HG03280 (cell line): ENCODE data around the gene CCT2.
"Not testable (repeated sequence)": the region's sequence is repeated elsewhere in the genome, so short reads cannot be mapped to it uniquely, and the experiment has no call there.

Source experiments
- ATAC-seq: cut with Tn5 transposase; IDR thresholded peaks from one replicate; pipeline ENCODE4 v1.9.1; 2021; ENCODE audit warnings: mild to moderate bottlenecking, moderate library complexity; ENCODE audit not compliant: unreplicated experiment

The CCT2 gene

GRCh38 chr12:69583203-69583602 lies 2.1 kb upstream of the CCT2 start:
- ATAC-seq: no peak

- no peak for ATAC-seq
Measured at GRCh38 chr12:69588527-69588926, 3.3 kb downstream of the CCT2 start.

GRCh38 chr12:69589082-69589481 lies 3.8 kb downstream of the CCT2 start:
- ATAC-seq: no peak

GRCh38 chr12:69595689-69596088 lies 10.4 kb downstream of the CCT2 start:
- ATAC-seq: no peak

GRCh38 chr12:69598174-69598753 lies 13.0 kb downstream of the CCT2 start:
- ATAC-seq: no peak

- ATAC-seq: no peak
Measured at GRCh38 chr12:69600804-69601203, 15.5 kb downstream of the CCT2 start.

- ATAC-seq: no peak
Measured at GRCh38 chr12:69601962-69602685, 16.9 kb downstream of the CCT2 start.

GRCh38 chr12:69602954-69603353 lies 17.7 kb downstream of the CCT2 start:
- no peak for ATAC-seq

- ATAC-seq: not testable (repeated sequence)
Measured at GRCh38 chr12:69603556-69603955, 18.3 kb downstream of the CCT2 start.

GRCh38 chr12:69604275-69604674 lies 19.0 kb downstream of the CCT2 start:
- ATAC-seq: not testable (repeated sequence)

GRCh38 chr12:69608114-69608513 lies 22.9 kb downstream of the CCT2 start:
- no peak for ATAC-seq

GRCh38 chr12:69610126-69610525 lies 24.9 kb downstream of the CCT2 start:
- no peak for ATAC-seq

- no peak for ATAC-seq
Measured at GRCh38 chr12:69610729-69611128, 25.5 kb downstream of the CCT2 start, which contains the start of gene LRRC10. LRRC10 (minus strand) TSS chr12:69610907; CDS start chr12:69610838, 69 bp downstream.

GRCh38 chr12:69613351-69613750 lies 28.1 kb downstream of the CCT2 start:
- no peak for ATAC-seq

- no peak for ATAC-seq
Measured at GRCh38 chr12:69616025-69616424, 30.8 kb downstream of the CCT2 start.

- no peak for ATAC-seq
Measured at GRCh38 chr12:69619050-69619449, 33.8 kb downstream of the CCT2 start.

- no peak for ATAC-seq
Measured at GRCh38 chr12:69620077-69620476, 34.8 kb downstream of the CCT2 start.

GRCh38 chr12:69620921-69621320 lies 35.7 kb downstream of the CCT2 start:
- no peak for ATAC-seq

GRCh38 chr12:69621551-69621950 lies 36.3 kb downstream of the CCT2 start:
- ATAC-seq: no peak

- no peak for ATAC-seq
Measured at GRCh38 chr12:69623970-69624369, 38.7 kb downstream of the CCT2 start.

- ATAC-seq: no peak
Measured at GRCh38 chr12:69627501-69627900, 42.2 kb downstream of the CCT2 start.

GRCh38 chr12:69630191-69630590 lies 44.9 kb downstream of the CCT2 start:
- no peak for ATAC-seq

- ATAC-seq: no peak
Measured at GRCh38 chr12:69633061-69633460, 47.8 kb downstream of the CCT2 start.
